K562 (cell line): ENCODE data around the gene MND1. TPM values are rescaled to one million over a fixed set of nuclear protein-coding genes. Genes with fewer than 3 reads are reported as not detected.
A peak's percentile ranks its signal among the peaks of the same experiment; 100 is the strongest.

ENCODE experiments used
- ATF1 ChIP-seq, 2 experiments: fragments of 450-650 bp in 1 of 2; IDR thresholded peaks; 2 replicates each; pipeline ENCODE4 v1.6.1; 2016; ENCODE audit warnings: missing compliant biosample characterization in 1 of 2, missing genetic modification characterization in 1 of 2
- ETV1 ChIP-seq: fragments of 450-650 bp; conservative IDR thresholded peaks from 2 replicates; pipeline ENCODE4 v1.6.1; 2016; ENCODE audit warnings: missing genetic modification characterization, control low read depth, low read depth, missing compliant biosample characterization
- FOSL1 ChIP-seq: fragments of 200-800 bp; sonication (Bioruptor generic); conservative IDR thresholded peaks from 2 replicates; pipeline ENCODE4 v1.6.1; 2016; ENCODE audit warnings: missing genetic modification characterization, missing compliant biosample characterization
- GABPA ChIP-seq: fragments of 200-800 bp; sonication (Bioruptor generic); conservative IDR thresholded peaks from 2 replicates; pipeline ENCODE4 v1.6.1; 2016; ENCODE audit warnings: low read depth, missing genetic modification characterization, missing compliant biosample characterization
- JUNB ChIP-seq: fragments of 450-650 bp; formaldehyde crosslinking; conservative IDR thresholded peaks from 2 replicates; pipeline ENCODE4 v1.4.0; 2020; ENCODE audit warnings: mild to moderate bottlenecking
- LCOR ChIP-seq: sonication (generic); formaldehyde crosslinking; IDR thresholded peaks from 2 replicates; pipeline ENCODE4 v1.8.0; 2022; ENCODE audit warnings: mild to moderate bottlenecking, missing genetic modification reagents
- PPARD ChIP-seq: fragments of 250-450 bp; sonication (Bioruptor Pico); IDR thresholded peaks from 2 replicates; pipeline ENCODE4 v1.8.0; 2022; ENCODE audit warnings: inconsistent platforms, mild to moderate bottlenecking, moderate library complexity
- SOX6 ChIP-seq: fragments of 450-650 bp; IDR thresholded peaks from 2 replicates; pipeline ENCODE4 v1.6.1; 2014; ENCODE audit warnings: mild to moderate bottlenecking
- SP1 ChIP-seq: sonication (generic); formaldehyde crosslinking; IDR thresholded peaks from 2 replicates; pipeline ENCODE4 v1.8.1; 2022; ENCODE audit warnings: mild to moderate bottlenecking, missing genetic modification reagents
- TEAD1 ChIP-seq, 2 experiments: fragments of 450-650 bp in 1 of 2; sonication (generic) in 1 of 2; formaldehyde crosslinking; IDR thresholded peaks; 2 replicates each; pipeline versions ENCODE4 v1.4.0 to v1.8.0; 2020 to 2022; ENCODE audit warnings: mild to moderate bottlenecking in 2 of 2, missing genetic modification reagents in 1 of 2
- ZC3H11A ChIP-seq: IDR thresholded peaks from 2 replicates; pipeline ENCODE4 v1.6.1; 2012; ENCODE audit warnings: low read depth, low read length, improper control_type of control experiment
- ZNF175 ChIP-seq: fragments of 200-800 bp; sonication (Bioruptor generic); IDR thresholded peaks from 2 replicates; pipeline ENCODE4 v1.6.1; 2016; ENCODE audit warnings: low read depth, mild to moderate bottlenecking, missing genetic modification characterization, missing compliant biosample characterization
- polyA plus RNA-seq, 8 experiments: library from polyadenylated mRNA; depleted of rRNA in 4 of 8; stranded (reverse) in 5 of 8; unstranded in 3 of 8; fragments of >200 nt; fragmentation: Nextera tagmentation in 2 of 8; fragmentation: Illumina TruSeq in 1 of 8; extraction: Ambion mirVana in 2 of 8; extraction: Trizol in 1 of 8; gene quantifications; 2 replicates each; pipeline versions ENCODE4 v1.2.1 to v1.2.3, GENCODE V29; 2011 to 2014; ENCODE audit warnings: inconsistent platforms in 1 of 8, missing spikeins in 1 of 8
- total RNA-seq, 7 experiments: library from RNA; depleted of rRNA in 6 of 7; stranded (reverse); fragments of >200 nt in 6 of 7; fragmentation: Illumina TruSeq in 2 of 7; extraction: Trizol in 2 of 7; gene quantifications; 2 replicates each; pipeline versions ENCODE4 v1.2.1 to v1.2.3, GENCODE V29; 2011 to 2021; ENCODE audit warnings: low replicate concordance in 1 of 7
- TF ChIP-seq, protein P1 (sequence below): fragments of 200-600 bp; sonication (generic); IDR thresholded peaks from one replicate; pipeline ENCODE4 v1.6.1; 2012; ENCODE audit warnings: mild to moderate bottlenecking, low read depth, low read length, inconsistent platforms

MND1 gene
- total and polyA plus RNA-seq, 9 of the 15 experiments (the other 6 are each of a cell fraction or from before 2014, with no cell fraction given): 35.3 to 94.1 (median 59.9) TPM

GRCh38 chr4:153341575-153342090 lies 2.9 kb upstream of the MND1 start (continued):
- TF ChIP-seq, protein P1, sequence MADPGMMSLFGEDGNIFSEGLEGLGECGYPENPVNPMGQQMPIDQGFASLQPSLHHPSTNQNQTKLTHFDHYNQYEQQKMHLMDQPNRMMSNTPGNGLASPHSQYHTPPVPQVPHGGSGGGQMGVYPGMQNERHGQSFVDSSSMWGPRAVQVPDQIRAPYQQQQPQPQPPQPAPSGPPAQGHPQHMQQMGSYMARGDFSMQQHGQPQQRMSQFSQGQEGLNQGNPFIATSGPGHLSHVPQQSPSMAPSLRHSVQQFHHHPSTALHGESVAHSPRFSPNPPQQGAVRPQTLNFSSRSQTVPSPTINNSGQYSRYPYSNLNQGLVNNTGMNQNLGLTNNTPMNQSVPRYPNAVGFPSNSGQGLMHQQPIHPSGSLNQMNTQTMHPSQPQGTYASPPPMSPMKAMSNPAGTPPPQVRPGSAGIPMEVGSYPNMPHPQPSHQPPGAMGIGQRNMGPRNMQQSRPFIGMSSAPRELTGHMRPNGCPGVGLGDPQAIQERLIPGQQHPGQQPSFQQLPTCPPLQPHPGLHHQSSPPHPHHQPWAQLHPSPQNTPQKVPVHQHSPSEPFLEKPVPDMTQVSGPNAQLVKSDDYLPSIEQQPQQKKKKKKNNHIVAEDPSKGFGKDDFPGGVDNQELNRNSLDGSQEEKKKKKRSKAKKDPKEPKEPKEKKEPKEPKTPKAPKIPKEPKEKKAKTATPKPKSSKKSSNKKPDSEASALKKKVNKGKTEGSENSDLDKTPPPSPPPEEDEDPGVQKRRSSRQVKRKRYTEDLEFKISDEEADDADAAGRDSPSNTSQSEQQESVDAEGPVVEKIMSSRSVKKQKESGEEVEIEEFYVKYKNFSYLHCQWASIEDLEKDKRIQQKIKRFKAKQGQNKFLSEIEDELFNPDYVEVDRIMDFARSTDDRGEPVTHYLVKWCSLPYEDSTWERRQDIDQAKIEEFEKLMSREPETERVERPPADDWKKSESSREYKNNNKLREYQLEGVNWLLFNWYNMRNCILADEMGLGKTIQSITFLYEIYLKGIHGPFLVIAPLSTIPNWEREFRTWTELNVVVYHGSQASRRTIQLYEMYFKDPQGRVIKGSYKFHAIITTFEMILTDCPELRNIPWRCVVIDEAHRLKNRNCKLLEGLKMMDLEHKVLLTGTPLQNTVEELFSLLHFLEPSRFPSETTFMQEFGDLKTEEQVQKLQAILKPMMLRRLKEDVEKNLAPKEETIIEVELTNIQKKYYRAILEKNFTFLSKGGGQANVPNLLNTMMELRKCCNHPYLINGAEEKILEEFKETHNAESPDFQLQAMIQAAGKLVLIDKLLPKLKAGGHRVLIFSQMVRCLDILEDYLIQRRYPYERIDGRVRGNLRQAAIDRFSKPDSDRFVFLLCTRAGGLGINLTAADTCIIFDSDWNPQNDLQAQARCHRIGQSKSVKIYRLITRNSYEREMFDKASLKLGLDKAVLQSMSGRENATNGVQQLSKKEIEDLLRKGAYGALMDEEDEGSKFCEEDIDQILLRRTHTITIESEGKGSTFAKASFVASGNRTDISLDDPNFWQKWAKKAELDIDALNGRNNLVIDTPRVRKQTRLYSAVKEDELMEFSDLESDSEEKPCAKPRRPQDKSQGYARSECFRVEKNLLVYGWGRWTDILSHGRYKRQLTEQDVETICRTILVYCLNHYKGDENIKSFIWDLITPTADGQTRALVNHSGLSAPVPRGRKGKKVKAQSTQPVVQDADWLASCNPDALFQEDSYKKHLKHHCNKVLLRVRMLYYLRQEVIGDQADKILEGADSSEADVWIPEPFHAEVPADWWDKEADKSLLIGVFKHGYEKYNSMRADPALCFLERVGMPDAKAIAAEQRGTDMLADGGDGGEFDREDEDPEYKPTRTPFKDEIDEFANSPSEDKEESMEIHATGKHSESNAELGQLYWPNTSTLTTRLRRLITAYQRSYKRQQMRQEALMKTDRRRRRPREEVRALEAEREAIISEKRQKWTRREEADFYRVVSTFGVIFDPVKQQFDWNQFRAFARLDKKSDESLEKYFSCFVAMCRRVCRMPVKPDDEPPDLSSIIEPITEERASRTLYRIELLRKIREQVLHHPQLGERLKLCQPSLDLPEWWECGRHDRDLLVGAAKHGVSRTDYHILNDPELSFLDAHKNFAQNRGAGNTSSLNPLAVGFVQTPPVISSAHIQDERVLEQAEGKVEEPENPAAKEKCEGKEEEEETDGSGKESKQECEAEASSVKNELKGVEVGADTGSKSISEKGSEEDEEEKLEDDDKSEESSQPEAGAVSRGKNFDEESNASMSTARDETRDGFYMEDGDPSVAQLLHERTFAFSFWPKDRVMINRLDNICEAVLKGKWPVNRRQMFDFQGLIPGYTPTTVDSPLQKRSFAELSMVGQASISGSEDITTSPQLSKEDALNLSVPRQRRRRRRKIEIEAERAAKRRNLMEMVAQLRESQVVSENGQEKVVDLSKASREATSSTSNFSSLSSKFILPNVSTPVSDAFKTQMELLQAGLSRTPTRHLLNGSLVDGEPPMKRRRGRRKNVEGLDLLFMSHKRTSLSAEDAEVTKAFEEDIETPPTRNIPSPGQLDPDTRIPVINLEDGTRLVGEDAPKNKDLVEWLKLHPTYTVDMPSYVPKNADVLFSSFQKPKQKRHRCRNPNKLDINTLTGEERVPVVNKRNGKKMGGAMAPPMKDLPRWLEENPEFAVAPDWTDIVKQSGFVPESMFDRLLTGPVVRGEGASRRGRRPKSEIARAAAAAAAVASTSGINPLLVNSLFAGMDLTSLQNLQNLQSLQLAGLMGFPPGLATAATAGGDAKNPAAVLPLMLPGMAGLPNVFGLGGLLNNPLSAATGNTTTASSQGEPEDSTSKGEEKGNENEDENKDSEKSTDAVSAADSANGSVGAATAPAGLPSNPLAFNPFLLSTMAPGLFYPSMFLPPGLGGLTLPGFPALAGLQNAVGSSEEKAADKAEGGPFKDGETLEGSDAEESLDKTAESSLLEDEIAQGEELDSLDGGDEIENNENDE: no peak
- TF ChIP-seq PPARD (CRISPR knock-in tag) (no peak), ZC3H11A (no peak), FOSL1 (peak; percentile 92), SP1 (CRISPR knock-in tag) (peak; percentile 58), ZNF175 (CRISPR knock-in tag) (peak; percentile 80), TEAD1 (CRISPR knock-in tag; IDR thresholded peaks at IDR 0.05) (no peak), ATF1 (CRISPR knock-in tag; IDR thresholded peaks at IDR 0.05) (no peak), ATF1 (tag; IDR thresholded peaks at IDR 0.05) (peak; percentile 67), LCOR (CRISPR knock-in tag) (peak; percentile 31; the same call in 1 of the 2 replicates), ETV1 (tag) (peak; percentile 39), JUNB (CRISPR knock-in tag) (no peak), SOX6 (peak; percentile 25; the same call in 1 of the 2 replicates), GABPA (tag) (peak; percentile 58; the same call in 1 of the 2 replicates)
